Thyroid gland (tissue), 4 donors: ENCODE results near the gene IFT43.

Experiments used
- POLR2A ChIP-seq, 2 donors: fragments of 450-650 bp; IDR thresholded peaks; one replicate each; pipeline ENCODE4 v1.6.1; 2017; ENCODE audit warnings: antibody characterized with exemption in 2 of 2, mild to moderate bottlenecking in 2 of 2, moderate library complexity in 1 of 2
- TF ChIP-seq, protein P1 (sequence below), 6 experiments: fragments of 200-600 bp in 3 of 6; fragments of 450-650 bp in 3 of 6; sonication (generic) in 3 of 6; IDR thresholded peaks; one replicate each; pipeline ENCODE4 v1.5.1; 2016 to 2019; ENCODE audit warnings: antibody characterized with exemption in 6 of 6, mild to moderate bottlenecking in 2 of 6, inconsistent platforms in 1 of 6, moderate library complexity in 1 of 6

GRCh38 chr14:76083796-76084765 lies 98.5 kb downstream of the IFT43 start:
- TF ChIP-seq, protein P1, sequence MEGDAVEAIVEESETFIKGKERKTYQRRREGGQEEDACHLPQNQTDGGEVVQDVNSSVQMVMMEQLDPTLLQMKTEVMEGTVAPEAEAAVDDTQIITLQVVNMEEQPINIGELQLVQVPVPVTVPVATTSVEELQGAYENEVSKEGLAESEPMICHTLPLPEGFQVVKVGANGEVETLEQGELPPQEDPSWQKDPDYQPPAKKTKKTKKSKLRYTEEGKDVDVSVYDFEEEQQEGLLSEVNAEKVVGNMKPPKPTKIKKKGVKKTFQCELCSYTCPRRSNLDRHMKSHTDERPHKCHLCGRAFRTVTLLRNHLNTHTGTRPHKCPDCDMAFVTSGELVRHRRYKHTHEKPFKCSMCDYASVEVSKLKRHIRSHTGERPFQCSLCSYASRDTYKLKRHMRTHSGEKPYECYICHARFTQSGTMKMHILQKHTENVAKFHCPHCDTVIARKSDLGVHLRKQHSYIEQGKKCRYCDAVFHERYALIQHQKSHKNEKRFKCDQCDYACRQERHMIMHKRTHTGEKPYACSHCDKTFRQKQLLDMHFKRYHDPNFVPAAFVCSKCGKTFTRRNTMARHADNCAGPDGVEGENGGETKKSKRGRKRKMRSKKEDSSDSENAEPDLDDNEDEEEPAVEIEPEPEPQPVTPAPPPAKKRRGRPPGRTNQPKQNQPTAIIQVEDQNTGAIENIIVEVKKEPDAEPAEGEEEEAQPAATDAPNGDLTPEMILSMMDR (IDR thresholded peaks at IDR 0.05) = no peak
- no peak for TF ChIP-seq POLR2A (IDR thresholded peaks at IDR 0.05)
